Small intestine (tissue), 7 donors: ENCODE data around the gene RAB4B. TPM values are rescaled to one million over a fixed set of nuclear protein-coding genes. Genes with fewer than 3 reads are reported as not detected.
"Not testable (repeated sequence)": the region's sequence is repeated elsewhere in the genome, so short reads cannot be mapped to it uniquely, and the experiment has no call there.

ENCODE experiments used
- DNase-seq, 2 donors: peaks; one replicate each; pipeline versions ENCODE4 v3.0.0 to v3.0.0-alpha.2; 2013
- FAIRE-seq: peaks from 2 replicates; lab custom pipeline; 2012; peaks lifted over from hg19 to GRCh38; lab: Jason Lieb, UNC
- H3K27ac ChIP-seq, 3 donors: one replicate each; pipeline ENCODE4 v1.5.1; 2013; ENCODE audit warnings: low read length in 2 of 3, mild to moderate bottlenecking in 2 of 3, control low read depth in 1 of 3, inconsistent platforms in 1 of 3, low read depth in 1 of 3, moderate library complexity in 1 of 3
- H3K27me3 ChIP-seq, 3 donors: one replicate each; pipeline ENCODE4 v1.6.1; 2013; ENCODE audit warnings: low read length in 3 of 3, inconsistent platforms in 1 of 3; ENCODE audit not compliant: control insufficient read depth in 3 of 3, insufficient read depth in 3 of 3
- H3K36me3 ChIP-seq, 3 donors: one replicate each; pipeline ENCODE4 v1.6.1; 2013; ENCODE audit warnings: low read length in 3 of 3, inconsistent platforms in 1 of 3, low read depth in 1 of 3, mild to moderate bottlenecking in 1 of 3, moderate library complexity in 1 of 3; ENCODE audit not compliant: control insufficient read depth in 3 of 3, insufficient read depth in 2 of 3
- H3K4me1 ChIP-seq, 3 donors: one replicate each; pipeline ENCODE4 v1.6.1; 2013; ENCODE audit warnings: low read length in 2 of 3, inconsistent platforms in 1 of 3, low read depth in 1 of 3, mild to moderate bottlenecking in 1 of 3, moderate library complexity in 1 of 3; ENCODE audit not compliant: control insufficient read depth in 3 of 3, insufficient read depth in 2 of 3
- H3K4me3 ChIP-seq, 3 donors: one replicate each; pipeline ENCODE4 v1.5.1; 2013; ENCODE audit warnings: low read length in 3 of 3, control low read depth in 1 of 3, inconsistent platforms in 1 of 3, low read depth in 1 of 3, mild to moderate bottlenecking in 1 of 3, moderate library complexity in 1 of 3
- H3K9me3 ChIP-seq, 2 donors: one replicate each; pipeline ENCODE4 v1.6.1; 2013; ENCODE audit warnings: low read depth in 1 of 2, low read length in 1 of 2; ENCODE audit not compliant: control insufficient read depth in 2 of 2, insufficient read depth in 1 of 2
- WGBS, 3 donors: extraction: QIAGEN DNeasy Blood & Tissue Kit; methylation state at CpG; one replicate each; pipeline ENCODE4 v1.1.7; 2013; 5-methylcytosine and 5-hydroxymethylcytosine counted together
- polyA plus RNA-seq, 4 donors: library from polyadenylated mRNA; stranded (reverse) in 3 of 4; unstranded in 1 of 4; fragments of 200-250 nt in 3 of 4; fragments of 120-200 nt in 1 of 4; gene quantifications; one replicate each; pipeline versions ENCODE4 v1.2.1 to v1.2.3, GENCODE V29; 2013
- donor health status: healthy with polysubstance abuse.
- donor health status: control.
- donor health status: control.
- donor health status: Bipolar disorder and iron deficiency.
- donor health status: healthy.

Gene RAB4B
- polyA plus RNA-seq, 4 donors: 20.1 to 48.1 (median 43.1) TPM

DNA sequence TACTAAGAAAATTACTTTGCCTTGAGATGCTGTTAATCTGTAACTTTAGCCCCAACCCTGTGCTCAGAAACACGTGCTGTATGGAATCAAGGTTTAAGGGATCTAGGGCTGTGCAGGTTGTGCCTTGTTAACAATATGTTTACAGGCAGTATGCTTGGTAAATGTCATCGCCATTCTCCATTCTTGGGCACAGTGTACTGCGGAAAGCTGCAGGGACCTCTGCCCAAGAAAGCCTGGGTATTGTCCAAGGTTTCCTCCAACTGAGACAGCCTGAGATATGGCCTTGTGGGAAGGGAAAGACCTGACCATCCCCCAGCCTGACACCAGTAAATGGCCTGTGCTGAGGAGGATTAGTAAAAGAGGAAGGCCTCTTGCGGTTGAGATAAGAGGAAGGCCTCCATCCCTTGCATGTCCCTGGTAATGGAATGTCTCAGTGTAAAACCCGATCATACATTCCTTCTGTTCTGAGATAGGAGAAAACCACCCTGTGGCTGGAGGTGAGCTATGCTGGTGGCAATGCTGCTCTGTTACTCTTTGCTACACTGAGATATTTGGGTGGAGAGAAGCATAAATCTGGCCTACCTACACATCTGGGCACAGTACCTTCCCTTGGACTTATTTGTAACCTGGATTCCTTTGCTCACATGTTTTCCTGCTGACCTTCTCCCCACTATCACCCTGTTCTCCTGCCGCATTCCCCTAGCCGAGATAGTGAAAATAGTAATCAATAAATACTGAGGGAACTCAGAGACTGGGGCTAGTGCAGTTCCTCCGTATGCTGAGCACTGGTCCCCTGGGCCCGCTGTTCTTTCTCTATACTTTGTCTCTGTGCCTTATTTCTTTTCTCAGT, 44.9 kb downstream of the RAB4B start:
- not testable (repeated sequence) for FAIRE-seq, H3K27me3 ChIP-seq, H3K9me3 ChIP-seq, H3K4me3 ChIP-seq
- peak in 1 of 2 donors; percentile 67 for DNase-seq
- peak overlapping the region in 2 of 3 donors; percentile 36 to 95 for H3K27ac ChIP-seq
- peaks cover 0 to 40% (median 0%) of the 10 kb centered on the region in 3 donors for H3K4me1 ChIP-seq
- WGBS, 3 donors: 48 to 62% (median 55%) methylated on average over 9 of the region's 9 CpGs
- peaks cover 0 to 13% (median 2%) of the 10 kb centered on the region in 3 donors for H3K36me3 ChIP-seq

DNA sequence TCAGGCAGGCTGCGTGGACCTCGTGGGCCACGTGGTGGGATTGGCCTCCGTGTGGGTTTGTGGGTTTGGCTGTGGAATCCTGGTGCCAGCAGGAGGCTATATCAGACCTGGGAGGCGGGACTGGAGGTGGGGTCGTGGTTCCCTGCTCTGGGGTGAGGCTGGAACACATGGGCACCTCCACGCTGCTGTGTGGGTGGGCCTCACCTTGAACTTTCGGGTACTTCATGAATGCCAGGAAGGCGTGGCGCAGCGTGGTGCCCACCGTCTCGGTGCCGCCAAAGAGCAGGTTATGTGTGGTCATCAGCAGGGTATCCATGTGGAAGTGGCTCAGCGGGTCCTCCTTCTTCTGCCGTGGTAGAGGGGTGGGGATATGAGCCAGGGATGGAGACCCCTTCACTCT, 46.9 kb downstream of the RAB4B start:
- H3K36me3 ChIP-seq: peaks cover 0 to 14% (median 2%) of the 10 kb centered on the region in 3 donors
- WGBS, 3 donors: 84 to 90% (median 87%) methylated on average over 15 to 16 of the region's 16 CpGs
- FAIRE-seq, H3K27me3 ChIP-seq, H3K9me3 ChIP-seq, H3K4me3 ChIP-seq, DNase-seq, H3K27ac ChIP-seq: not testable (repeated sequence)
- H3K4me1 ChIP-seq: peaks cover 0 to 27% (median 0%) of the 10 kb centered on the region in 3 donors

GRCh38 chr19:40825460-40826095, 47.5 kb downstream of the RAB4B start:
- 51 to 86% (median 53%) methylated on average over 2 to 5 of the region's 6 CpGs for WGBS, 3 donors
- H3K27me3 ChIP-seq, H3K9me3 ChIP-seq, DNase-seq, H3K27ac ChIP-seq, FAIRE-seq, H3K4me3 ChIP-seq: not testable (repeated sequence)
- Histone ChIP-seq H3K4me1 (peaks cover 0 to 29% (median 0%) of the 10 kb centered on the region in 3 donors), H3K36me3 (peaks cover 0 to 14% (median 2%) of the 10 kb centered on the region in 3 donors)

DNA sequence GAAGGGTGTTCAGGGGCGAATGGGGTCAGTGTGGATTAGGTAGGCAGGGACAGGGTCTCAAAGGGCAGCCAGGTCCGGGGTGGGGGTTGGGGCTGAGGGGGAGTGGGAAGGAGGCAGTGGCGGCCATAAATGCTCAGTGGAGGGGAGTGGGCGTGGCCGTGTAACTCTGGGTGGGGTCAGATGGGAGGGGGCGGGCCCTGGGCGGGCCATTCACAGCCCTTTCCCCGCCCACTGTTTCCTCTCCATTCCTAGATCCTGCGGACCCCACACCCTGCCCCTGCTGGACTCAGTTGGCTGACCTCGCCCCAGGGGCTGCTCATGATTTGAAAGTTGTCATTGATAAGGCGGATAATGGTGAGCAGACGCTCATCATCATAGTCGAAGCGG, 48.3 kb downstream of the RAB4B start:
- Histone ChIP-seq H3K36me3 (peaks cover 0 to 14% (median 2%) of the 10 kb centered on the region in 3 donors), H3K4me1 (peaks cover 0 to 35% (median 0%) of the 10 kb centered on the region in 3 donors)
- not testable (repeated sequence) for DNase-seq, H3K4me3 ChIP-seq, FAIRE-seq, H3K27me3 ChIP-seq, H3K27ac ChIP-seq, H3K9me3 ChIP-seq
- 74 to 94% (median 90%) methylated on average over 4 to 11 of the region's 14 CpGs for WGBS, 3 donors

DNA sequence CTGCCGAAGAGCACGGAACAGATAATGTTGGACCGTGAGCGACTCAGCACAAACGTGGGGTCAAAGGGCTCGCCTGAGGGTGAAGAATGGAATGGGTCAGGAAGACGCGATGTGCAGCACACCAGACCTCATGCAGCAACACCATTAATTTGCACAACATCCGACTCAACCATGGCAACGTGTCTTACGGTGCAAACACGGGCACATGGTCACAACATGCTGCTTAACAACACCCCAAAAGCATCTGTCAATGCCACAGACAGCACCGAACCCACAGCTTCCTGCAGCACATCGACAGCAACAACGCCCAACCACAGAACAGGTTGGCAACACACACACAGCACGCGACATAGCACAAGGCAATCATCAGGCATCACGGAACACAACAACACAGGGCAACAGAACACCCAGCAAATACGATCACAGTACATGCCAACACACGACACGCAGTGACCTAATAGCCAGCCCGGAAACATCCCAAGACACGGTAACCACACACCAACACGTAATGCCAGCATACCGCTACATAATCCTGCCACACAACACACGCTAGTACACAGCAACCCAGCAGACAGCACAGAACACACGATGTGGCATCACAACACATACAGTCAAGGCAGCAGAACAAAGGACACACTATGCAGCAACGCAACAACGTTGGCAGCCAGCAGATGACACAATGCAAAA, 48.8 kb downstream of the RAB4B start:
- not testable (repeated sequence) for DNase-seq, H3K27ac ChIP-seq, FAIRE-seq, H3K9me3 ChIP-seq, H3K27me3 ChIP-seq, H3K4me3 ChIP-seq
- Histone ChIP-seq H3K4me1 (peaks cover 0 to 36% (median 0%) of the 10 kb centered on the region in 3 donors), H3K36me3 (peaks cover 0 to 14% (median 2%) of the 10 kb centered on the region in 3 donors)
- 76 to 86% (median 84%) methylated on average over 29 of the region's 29 CpGs for WGBS, 3 donors

GRCh38 chr19:40827386-40828247, 49.6 kb downstream of the RAB4B start:
- Histone ChIP-seq H3K4me3 (no peak overlapping the region), H3K36me3 (peaks cover 0 to 14% (median 2%) of the 10 kb centered on the region in 3 donors), H3K27me3 (no peaks in the 10 kb centered on the region), H3K27ac (no peak overlapping the region), H3K9me3 (no peaks in the 10 kb centered on the region), H3K4me1 (peaks cover 0 to 36% (median 0%) of the 10 kb centered on the region in 3 donors)
- no peak for FAIRE-seq
- DNase-seq: no peak
- 95 to 96% (median 96%) methylated on average over 22 of the region's 22 CpGs for WGBS, 3 donors

GRCh38 chr19:40829205-40829604, 51.2 kb downstream of the RAB4B start:
- peaks cover 0 to 14% (median 2%) of the 10 kb centered on the region in 3 donors for H3K36me3 ChIP-seq
- H3K27ac ChIP-seq: no peak overlapping the region
- no peak for FAIRE-seq
- H3K9me3 ChIP-seq: no peaks in the 10 kb centered on the region
- no peak overlapping the region for H3K4me3 ChIP-seq
- DNase-seq: no peak
- peaks cover 0 to 32% (median 0%) of the 10 kb centered on the region in 3 donors for H3K4me1 ChIP-seq
- H3K27me3 ChIP-seq: no peaks in the 10 kb centered on the region
